Measurements from ENCODE around the gene XDH. TPM values are rescaled to one million over a fixed set of nuclear protein-coding genes. Genes with fewer than 3 reads are reported as not detected.

Gene XDH
- polyA plus RNA-seq, 1 of the 3 experiments (the other 2 are of a cell fraction) = 0.33 TPM

- ChIA-PET POLR2A (no interaction called here), CTCF (interaction anchor here (0.9 kb wide), 1 partner anchor 76 kb away, joined by 4 read pairs; no protein-coding TSS in a partner anchor)
- Histone ChIP-seq H3K9ac (no peak overlapping the region), H3K4me2 (no peak overlapping the region), H2AFZ (ENCODE audit: low read depth) (no peak overlapping the region), H3K9me2 (no peaks in the 10 kb centered on the region), H3K27ac (ENCODE audit: low read depth in 2 of 2, low read length in 1 of 2) (0 out of 4 replicates have a peak overlapping the region, but pooled peaks of 1 of the 2 experiments have one; percentile 39), H4K20me1 (ENCODE audit: insufficient read depth) (no peaks in the 10 kb centered on the region), H3K36me3 (replicated peaks in 1 of 2; ENCODE audit: control insufficient read depth in 1 of 2, insufficient read depth in 2 of 2, low read length in 1 of 2) (no peaks in the 10 kb centered on the region), H3K4me3 (ENCODE audit: low read depth in 2 of 2, low read length in 1 of 2) (no peak overlapping the region), H3F3A (replicated peaks; ENCODE audit: insufficient read depth) (no peaks in the 10 kb centered on the region), H3K9me3 (no peaks in the 10 kb centered on the region), H3K79me2 (ENCODE audit: insufficient read depth) (no peaks in the 10 kb centered on the region), H3K27me3 (ENCODE audit: insufficient read depth) (no peaks in the 10 kb centered on the region), H3K4me1 (ENCODE audit: control insufficient read depth in 1 of 2, insufficient read depth in 2 of 2, low read depth in 1 of 2, low read length in 1 of 2) (peaks cover 0 to 3% of the 10 kb centered on the region in 2 experiments; a peak in 1 of 4 replicates)
- 26% methylated on average over 3 of the region's 3 CpGs for WGBS (ENCODE audit: low lambda C conversion rate)
- no peak for DNase-seq
- TF ChIP-seq RCOR1 (IDR thresholded peaks at IDR 0.05; ENCODE audit: low read length) (no peak), FOSL2 (IDR thresholded peaks at IDR 0.05; ENCODE audit: borderline replicate concordance, low read depth) (peak; percentile 39; the same call in 1 of the 2 replicates), EP300 (IDR thresholded peaks at IDR 0.05; ENCODE audit: borderline replicate concordance in 1 of 2, low read depth in 1 of 2, low read length in 1 of 2) (peak in 1 of 2 experiments; percentile 39; a peak in 1 of 4 replicates), TAF1 (IDR thresholded peaks at IDR 0.05; ENCODE audit: borderline replicate concordance, low read depth, low read length) (no peak), MEF2A (IDR thresholded peaks at IDR 0.05; ENCODE audit: borderline replicate concordance, low read depth) (no peak), REST (IDR thresholded peaks at IDR 0.05; ENCODE audit: low read depth, low read length) (no peak), PBX3 (IDR thresholded peaks at IDR 0.05) (peak; percentile 62), SMC3 (IDR thresholded peaks at IDR 0.05; ENCODE audit: low read depth, low read length) (no peak), JUND (IDR thresholded peaks at IDR 0.05) (peak; percentile 6; the same call in 1 of the 2 replicates), GABPA (IDR thresholded peaks at IDR 0.05; ENCODE audit: low read depth) (no peak), TCF12 (IDR thresholded peaks at IDR 0.05) (peak; percentile 46; the same call in 1 of the 2 replicates), NFIC (IDR thresholded peaks at IDR 0.05; ENCODE audit: borderline replicate concordance) (peak; percentile 62), MAX (IDR thresholded peaks at IDR 0.05; ENCODE audit: low read depth) (0 out of 2 replicates have a peak, but pooled peaks have one; percentile 40), NRF1 (IDR thresholded peaks at IDR 0.05; ENCODE audit: low read depth, low read length) (no peak)
Measured at GRCh38 chr2:31446848-31447247, 32.3 kb upstream of the XDH start.

All from SK-N-SH (cell line).